ENCODE results near the gene NEO1. TPM values are rescaled to one million over a fixed set of nuclear protein-coding genes. Genes with fewer than 3 reads are reported as not detected.
"Not testable (repeated sequence)": the region's sequence is repeated elsewhere in the genome, so short reads cannot be mapped to it uniquely, and the experiment has no call there.

NEO1 gene
- total RNA-seq, 1 donor from 2014 or later: 31.3 TPM

GRCh38 chr15:73287019-73287418 lies 234.8 kb downstream of the NEO1 start:
- H3K4me1 ChIP-seq (ENCODE audit: control insufficient read depth in 3 of 3, insufficient read depth in 3 of 3, low read length in 3 of 3): peaks cover 0 to 5% (median 4%) of the 10 kb centered on the region in 3 donors
- no peak overlapping the region for H3K27ac ChIP-seq (ENCODE audit: low read depth, low read length)
- no peaks in the 10 kb centered on the region for H3K9me3 ChIP-seq (ENCODE audit: control insufficient read depth in 3 of 3, low read length in 3 of 3)
- peaks cover 28 to 67% (median 38%) of the 10 kb centered on the region in 3 donors for H3K36me3 ChIP-seq (ENCODE audit: control insufficient read depth in 3 of 3, insufficient read depth in 3 of 3, low read length in 3 of 3)
- no peaks in the 10 kb centered on the region for H3K27me3 ChIP-seq (ENCODE audit: control insufficient read depth in 3 of 3, insufficient read depth in 3 of 3, low read length in 3 of 3)
- H3K9ac ChIP-seq (ENCODE audit: low read depth in 1 of 3, low read length in 3 of 3): no peak overlapping the region
- H3K4me3 ChIP-seq (ENCODE audit: low read length in 3 of 3): no peak overlapping the region

GRCh38 chr15:73291441-73291840 lies 239.2 kb downstream of the NEO1 start:
- Histone ChIP-seq H3K4me1 (ENCODE audit: control insufficient read depth in 3 of 3, insufficient read depth in 3 of 3, low read length in 3 of 3) (no peaks in the 10 kb centered on the region), H3K36me3 (ENCODE audit: control insufficient read depth in 3 of 3, insufficient read depth in 3 of 3, low read length in 3 of 3) (peaks cover 39 to 61% (median 49%) of the 10 kb centered on the region in 3 donors)

GRCh38 chr15:73293773-73294172 lies 241.5 kb downstream of the NEO1 start:
- H3K27ac ChIP-seq (ENCODE audit: low read depth, low read length): no peak overlapping the region
- no peak overlapping the region for H3K4me3 ChIP-seq (ENCODE audit: low read length in 3 of 3)
- no peak overlapping the region for H3K9ac ChIP-seq (ENCODE audit: low read depth in 1 of 3, low read length in 3 of 3)
- H3K36me3 ChIP-seq (ENCODE audit: control insufficient read depth in 3 of 3, insufficient read depth in 3 of 3, low read length in 3 of 3): peaks cover 32 to 55% (median 52%) of the 10 kb centered on the region in 3 donors
- no peaks in the 10 kb centered on the region for H3K4me1 ChIP-seq (ENCODE audit: control insufficient read depth in 3 of 3, insufficient read depth in 3 of 3, low read length in 3 of 3)
- no peaks in the 10 kb centered on the region for H3K9me3 ChIP-seq (ENCODE audit: control insufficient read depth in 3 of 3, low read length in 3 of 3)
- no peaks in the 10 kb centered on the region for H3K27me3 ChIP-seq (ENCODE audit: control insufficient read depth in 3 of 3, insufficient read depth in 3 of 3, low read length in 3 of 3)

More at GRCh38 chr15:73291441-73291840, 239.2 kb downstream of the NEO1 start:
- Histone ChIP-seq H3K4me3 (ENCODE audit: low read length in 3 of 3) (no peak overlapping the region), H3K27me3 (ENCODE audit: control insufficient read depth in 3 of 3, insufficient read depth in 3 of 3, low read length in 3 of 3) (no peaks in the 10 kb centered on the region), H3K9me3 (ENCODE audit: control insufficient read depth in 3 of 3, low read length in 3 of 3) (no peaks in the 10 kb centered on the region), H3K9ac (ENCODE audit: low read depth in 1 of 3, low read length in 3 of 3) (no peak overlapping the region), H3K27ac (ENCODE audit: low read depth, low read length) (no peak overlapping the region)

- H3K27ac ChIP-seq (ENCODE audit: low read depth, low read length): no peak overlapping the region
- H3K4me1 ChIP-seq (ENCODE audit: control insufficient read depth in 3 of 3, insufficient read depth in 3 of 3, low read length in 3 of 3): no peaks in the 10 kb centered on the region
- no peaks in the 10 kb centered on the region for H3K9me3 ChIP-seq (ENCODE audit: control insufficient read depth in 3 of 3, low read length in 3 of 3)
- H3K4me3 ChIP-seq (ENCODE audit: low read length in 3 of 3): no peak overlapping the region
- H3K36me3 ChIP-seq (ENCODE audit: control insufficient read depth in 3 of 3, insufficient read depth in 3 of 3, low read length in 3 of 3): peaks cover 28 to 52% (median 45%) of the 10 kb centered on the region in 3 donors
- no peak overlapping the region for H3K9ac ChIP-seq (ENCODE audit: low read depth in 1 of 3, low read length in 3 of 3)
- no peaks in the 10 kb centered on the region for H3K27me3 ChIP-seq (ENCODE audit: control insufficient read depth in 3 of 3, insufficient read depth in 3 of 3, low read length in 3 of 3)
These were observed 243.5 kb downstream of the NEO1 start for GRCh38 chr15:73295630-73296286.

- H3K27me3 ChIP-seq (ENCODE audit: control insufficient read depth in 3 of 3, insufficient read depth in 3 of 3, low read length in 3 of 3): no peaks in the 10 kb centered on the region
- H3K4me3 ChIP-seq (ENCODE audit: low read length in 3 of 3): no peak overlapping the region
- H3K9ac ChIP-seq (ENCODE audit: low read depth in 1 of 3, low read length in 3 of 3): no peak overlapping the region
- H3K36me3 ChIP-seq (ENCODE audit: control insufficient read depth in 3 of 3, insufficient read depth in 3 of 3, low read length in 3 of 3): peaks cover 36 to 57% (median 48%) of the 10 kb centered on the region in 3 donors
- no peaks in the 10 kb centered on the region for H3K9me3 ChIP-seq (ENCODE audit: control insufficient read depth in 3 of 3, low read length in 3 of 3)
- H3K4me1 ChIP-seq (ENCODE audit: control insufficient read depth in 3 of 3, insufficient read depth in 3 of 3, low read length in 3 of 3): no peaks in the 10 kb centered on the region
- no peak overlapping the region for H3K27ac ChIP-seq (ENCODE audit: low read depth, low read length)
These were observed 244.5 kb downstream of the NEO1 start for GRCh38 chr15:73296609-73297353.

GRCh38 chr15:73298522-73299245 lies 246.4 kb downstream of the NEO1 start:
- H3K9ac ChIP-seq (ENCODE audit: low read depth in 1 of 3, low read length in 3 of 3): no peak overlapping the region
- no peaks in the 10 kb centered on the region for H3K4me1 ChIP-seq (ENCODE audit: control insufficient read depth in 3 of 3, insufficient read depth in 3 of 3, low read length in 3 of 3)
- H3K27ac ChIP-seq (ENCODE audit: low read depth, low read length): no peak overlapping the region
- H3K4me3 ChIP-seq (ENCODE audit: low read length in 3 of 3): no peak overlapping the region
- H3K27me3 ChIP-seq (ENCODE audit: control insufficient read depth in 3 of 3, insufficient read depth in 3 of 3, low read length in 3 of 3): no peaks in the 10 kb centered on the region
- peaks cover 44 to 64% (median 55%) of the 10 kb centered on the region in 3 donors for H3K36me3 ChIP-seq (ENCODE audit: control insufficient read depth in 3 of 3, insufficient read depth in 3 of 3, low read length in 3 of 3)
- H3K9me3 ChIP-seq (ENCODE audit: control insufficient read depth in 3 of 3, low read length in 3 of 3): no peaks in the 10 kb centered on the region

- not testable (repeated sequence) for H3K27me3 ChIP-seq (ENCODE audit: control insufficient read depth in 3 of 3, insufficient read depth in 3 of 3, low read length in 3 of 3); H3K9me3 ChIP-seq (ENCODE audit: control insufficient read depth in 3 of 3, low read length in 3 of 3); H3K4me3 ChIP-seq (ENCODE audit: low read length in 3 of 3); H3K27ac ChIP-seq (ENCODE audit: low read depth, low read length); H3K9ac ChIP-seq (ENCODE audit: low read depth in 1 of 3, low read length in 3 of 3); H3K4me1 ChIP-seq (ENCODE audit: control insufficient read depth in 3 of 3, insufficient read depth in 3 of 3, low read length in 3 of 3)
- H3K36me3 ChIP-seq (ENCODE audit: control insufficient read depth in 3 of 3, insufficient read depth in 3 of 3, low read length in 3 of 3): peaks cover 42 to 68% (median 60%) of the 10 kb centered on the region in 3 donors
These were observed 248.0 kb downstream of the NEO1 start for GRCh38 chr15:73300286-73300685.

- Histone ChIP-seq H3K4me3 (ENCODE audit: low read length in 3 of 3) (no peak overlapping the region), H3K27ac (ENCODE audit: low read depth, low read length) (no peak overlapping the region), H3K27me3 (ENCODE audit: control insufficient read depth in 3 of 3, insufficient read depth in 3 of 3, low read length in 3 of 3) (no peaks in the 10 kb centered on the region), H3K9ac (ENCODE audit: low read depth in 1 of 3, low read length in 3 of 3) (no peak overlapping the region), H3K9me3 (ENCODE audit: control insufficient read depth in 3 of 3, low read length in 3 of 3) (no peaks in the 10 kb centered on the region), H3K4me1 (ENCODE audit: control insufficient read depth in 3 of 3, insufficient read depth in 3 of 3, low read length in 3 of 3) (no peaks in the 10 kb centered on the region), H3K36me3 (ENCODE audit: control insufficient read depth in 3 of 3, insufficient read depth in 3 of 3, low read length in 3 of 3) (peaks cover 36 to 49% (median 43%) of the 10 kb centered on the region in 3 donors)
These were observed 251.4 kb downstream of the NEO1 start for GRCh38 chr15:73303636-73304035.

GRCh38 chr15:73305331-73306211 lies 253.3 kb downstream of the NEO1 start:
- Histone ChIP-seq H3K4me1 (ENCODE audit: control insufficient read depth in 3 of 3, insufficient read depth in 3 of 3, low read length in 3 of 3) (no peaks in the 10 kb centered on the region), H3K9me3 (ENCODE audit: control insufficient read depth in 3 of 3, low read length in 3 of 3) (no peaks in the 10 kb centered on the region), H3K36me3 (ENCODE audit: control insufficient read depth in 3 of 3, insufficient read depth in 3 of 3, low read length in 3 of 3) (peaks cover 33 to 41% (median 35%) of the 10 kb centered on the region in 3 donors), H3K27me3 (ENCODE audit: control insufficient read depth in 3 of 3, insufficient read depth in 3 of 3, low read length in 3 of 3) (no peaks in the 10 kb centered on the region), H3K9ac (ENCODE audit: low read depth in 1 of 3, low read length in 3 of 3) (no peak overlapping the region), H3K27ac (ENCODE audit: low read depth, low read length) (no peak overlapping the region), H3K4me3 (ENCODE audit: low read length in 3 of 3) (no peak overlapping the region)
